Measurements from ENCODE around the gene TINAG. TPM values are rescaled to one million over a fixed set of nuclear protein-coding genes. Genes with fewer than 3 reads are reported as not detected.
"Not testable (repeated sequence)": the region's sequence is repeated elsewhere in the genome, so short reads cannot be mapped to it uniquely, and the experiment has no call there.

The TINAG gene
- total RNA-seq, 2 experiments from 2014 or later = not detected

DNA sequence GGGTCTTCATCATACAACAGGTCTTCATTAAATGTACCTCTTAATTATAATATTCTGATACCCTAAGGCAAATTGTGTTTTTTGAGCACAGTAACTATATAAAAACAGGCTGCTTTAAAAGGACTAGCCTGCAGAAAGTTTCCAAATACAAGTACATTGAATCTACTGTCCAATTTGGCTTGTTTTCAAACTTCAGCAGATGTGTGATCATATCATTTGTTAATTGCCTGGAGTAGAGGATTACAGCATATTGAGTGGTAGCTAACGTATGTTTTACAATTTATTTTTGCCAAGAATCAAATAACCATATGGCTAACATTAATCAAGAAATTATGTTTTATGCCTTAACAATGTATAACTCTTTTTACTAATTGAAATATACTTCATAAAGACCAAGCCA lies 12.6 kb downstream of the TINAG start:
- ATAC-seq (no peak), DNase-seq (no peak)
- H3K4me3 Mint-ChIP-seq = no peak overlapping the region
- no peaks in the 10 kb centered on the region for H3K27me3 Mint-ChIP-seq
- no peaks in the 10 kb centered on the region for H3K36me3 Mint-ChIP-seq (ENCODE audit: low read depth)
- intact Hi-C loops (cut with micrococcal nuclease) = no loop called here
- ChIA-PET POLR2A (no interaction called here), CTCF (no interaction called here)
- H3K4me1 Mint-ChIP-seq (ENCODE audit: low read depth) = no peaks in the 10 kb centered on the region
- no peak overlapping the region for H3K27ac Mint-ChIP-seq
- H3K9me3 Mint-ChIP-seq = peaks cover 2% of the 10 kb centered on the region
- TF ChIP-seq, protein P1, sequence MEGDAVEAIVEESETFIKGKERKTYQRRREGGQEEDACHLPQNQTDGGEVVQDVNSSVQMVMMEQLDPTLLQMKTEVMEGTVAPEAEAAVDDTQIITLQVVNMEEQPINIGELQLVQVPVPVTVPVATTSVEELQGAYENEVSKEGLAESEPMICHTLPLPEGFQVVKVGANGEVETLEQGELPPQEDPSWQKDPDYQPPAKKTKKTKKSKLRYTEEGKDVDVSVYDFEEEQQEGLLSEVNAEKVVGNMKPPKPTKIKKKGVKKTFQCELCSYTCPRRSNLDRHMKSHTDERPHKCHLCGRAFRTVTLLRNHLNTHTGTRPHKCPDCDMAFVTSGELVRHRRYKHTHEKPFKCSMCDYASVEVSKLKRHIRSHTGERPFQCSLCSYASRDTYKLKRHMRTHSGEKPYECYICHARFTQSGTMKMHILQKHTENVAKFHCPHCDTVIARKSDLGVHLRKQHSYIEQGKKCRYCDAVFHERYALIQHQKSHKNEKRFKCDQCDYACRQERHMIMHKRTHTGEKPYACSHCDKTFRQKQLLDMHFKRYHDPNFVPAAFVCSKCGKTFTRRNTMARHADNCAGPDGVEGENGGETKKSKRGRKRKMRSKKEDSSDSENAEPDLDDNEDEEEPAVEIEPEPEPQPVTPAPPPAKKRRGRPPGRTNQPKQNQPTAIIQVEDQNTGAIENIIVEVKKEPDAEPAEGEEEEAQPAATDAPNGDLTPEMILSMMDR (IDR thresholded peaks at IDR 0.05) = no peak

DNA sequence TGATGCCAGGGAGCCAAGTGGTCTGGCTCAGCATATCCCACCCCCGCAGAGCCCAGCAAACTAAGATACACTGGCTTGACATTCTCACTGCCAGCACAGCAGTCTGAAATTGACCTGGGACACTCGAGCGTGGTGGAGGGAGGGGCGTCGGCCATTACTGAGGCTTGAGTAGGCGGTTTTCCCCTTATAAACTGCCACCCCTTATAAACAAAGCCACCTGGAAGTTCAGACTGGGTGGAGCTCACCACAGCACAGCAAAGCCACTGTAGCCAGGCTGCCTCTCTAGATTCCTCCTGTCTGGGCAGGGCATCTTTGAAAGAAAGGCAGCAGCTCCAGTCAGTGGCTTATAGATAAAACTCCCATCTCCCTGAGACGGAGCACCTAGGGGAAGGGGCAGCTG lies 19.4 kb downstream of the TINAG start:
- intact Hi-C loops (cut with micrococcal nuclease) = no loop called here
- POLR2A ChIA-PET = no interaction called here
- TF ChIP-seq, protein P1 (IDR thresholded peaks at IDR 0.05) = no peak
- Mint-ChIP-seq H3K4me1 (ENCODE audit: low read depth) (no peaks in the 10 kb centered on the region), H3K9me3 (peaks cover 18% of the 10 kb centered on the region), H3K36me3 (ENCODE audit: low read depth) (no peaks in the 10 kb centered on the region), H3K27ac (no peak overlapping the region), H3K4me3 (no peak overlapping the region), H3K27me3 (no peaks in the 10 kb centered on the region)
- CTCF ChIA-PET = no interaction called here
- ATAC-seq (no peak), DNase-seq (no peak)

DNA sequence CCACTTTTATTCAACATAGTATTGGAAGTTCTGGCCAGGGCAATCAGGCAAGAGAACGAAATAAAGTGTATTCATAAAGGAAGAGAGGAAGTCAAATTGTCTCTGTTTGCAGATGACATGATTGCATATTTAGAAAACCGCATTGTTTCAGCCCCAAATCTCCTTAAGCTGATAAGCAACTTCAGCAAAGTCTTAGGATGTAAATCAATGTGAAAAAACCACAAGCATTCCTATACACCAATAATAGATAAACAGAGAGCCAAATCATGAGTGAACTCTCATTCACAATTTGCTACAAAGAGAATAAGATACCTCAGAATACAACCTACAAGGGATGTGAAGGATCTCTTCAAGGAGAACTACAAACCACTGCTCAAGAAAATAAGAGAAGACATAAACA lies 23.3 kb downstream of the TINAG start:
- H3K36me3 Mint-ChIP-seq (ENCODE audit: low read depth); POLR2A ChIA-PET; intact Hi-C loops (cut with micrococcal nuclease); H3K27me3 Mint-ChIP-seq; H3K27ac Mint-ChIP-seq; ATAC-seq; H3K4me1 Mint-ChIP-seq (ENCODE audit: low read depth); CTCF ChIA-PET; DNase-seq; H3K4me3 Mint-ChIP-seq: not testable (repeated sequence)
- peaks cover 23% of the 10 kb centered on the region for H3K9me3 Mint-ChIP-seq

DNA sequence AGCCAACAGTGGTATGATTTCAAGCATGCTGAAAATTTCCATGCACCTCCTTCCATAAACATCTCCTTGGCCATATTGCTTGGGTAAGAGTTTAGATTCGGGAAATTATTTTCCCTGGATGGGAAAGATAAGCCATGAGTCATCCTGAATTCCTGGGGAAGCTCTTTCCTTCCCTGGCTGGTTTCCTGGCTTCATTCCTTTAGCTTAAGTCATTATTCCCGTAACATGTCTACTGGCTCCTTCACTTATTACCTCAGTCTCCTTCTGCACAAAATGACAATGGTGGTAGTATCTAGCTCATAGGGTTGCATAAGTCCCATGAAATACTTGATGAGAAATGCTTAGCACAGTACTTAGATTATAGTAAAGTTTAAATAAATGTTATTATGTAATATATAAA lies 27.6 kb downstream of the TINAG start:
- no peaks in the 10 kb centered on the region for H3K36me3 Mint-ChIP-seq (ENCODE audit: low read depth)
- CTCF ChIA-PET = no interaction called here
- H3K9me3 Mint-ChIP-seq = peaks cover 11% of the 10 kb centered on the region
- no peaks in the 10 kb centered on the region for H3K4me1 Mint-ChIP-seq (ENCODE audit: low read depth)
- DNase-seq = no peak
- ATAC-seq = no peak
- H3K4me3 Mint-ChIP-seq = no peak overlapping the region
- TF ChIP-seq, protein P1 (IDR thresholded peaks at IDR 0.05) = no peak
- intact Hi-C loops (cut with micrococcal nuclease) = no loop called here
- H3K27me3 Mint-ChIP-seq = no peaks in the 10 kb centered on the region
- POLR2A ChIA-PET = no interaction called here
- no peak overlapping the region for H3K27ac Mint-ChIP-seq

DNA sequence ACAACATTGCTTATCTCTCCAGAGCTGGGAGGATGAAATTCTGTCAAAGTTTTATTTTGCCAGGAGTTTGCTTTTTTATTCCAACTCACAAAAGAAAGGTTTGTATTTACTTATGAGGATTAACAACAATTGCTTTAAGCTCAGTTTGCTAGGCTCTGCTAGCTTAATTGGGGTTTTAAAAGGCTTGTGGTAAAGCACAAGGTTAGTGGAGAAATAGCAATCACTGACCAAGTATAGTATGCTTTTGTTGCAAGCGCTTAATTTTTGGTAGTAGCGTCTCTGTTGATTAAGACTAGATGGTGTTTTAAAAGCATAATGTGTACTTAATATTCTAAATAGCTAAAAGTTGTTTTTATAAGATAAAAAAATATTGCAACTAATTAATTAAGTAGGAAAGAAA lies 45.7 kb downstream of the TINAG start:
- no peak overlapping the region for H3K27ac Mint-ChIP-seq
- DNase-seq = no peak
- TF ChIP-seq, protein P1 (IDR thresholded peaks at IDR 0.05) = no peak
- CTCF ChIA-PET = no interaction called here
- H3K4me3 Mint-ChIP-seq = no peak overlapping the region
- ATAC-seq = no peak
- no peaks in the 10 kb centered on the region for H3K27me3 Mint-ChIP-seq
- H3K36me3 Mint-ChIP-seq (ENCODE audit: low read depth) = no peaks in the 10 kb centered on the region
- POLR2A ChIA-PET = no interaction called here
- peaks cover 4% of the 10 kb centered on the region for H3K9me3 Mint-ChIP-seq
- H3K4me1 Mint-ChIP-seq (ENCODE audit: low read depth) = no peaks in the 10 kb centered on the region
- intact Hi-C loops (cut with micrococcal nuclease) = no loop called here

DNA sequence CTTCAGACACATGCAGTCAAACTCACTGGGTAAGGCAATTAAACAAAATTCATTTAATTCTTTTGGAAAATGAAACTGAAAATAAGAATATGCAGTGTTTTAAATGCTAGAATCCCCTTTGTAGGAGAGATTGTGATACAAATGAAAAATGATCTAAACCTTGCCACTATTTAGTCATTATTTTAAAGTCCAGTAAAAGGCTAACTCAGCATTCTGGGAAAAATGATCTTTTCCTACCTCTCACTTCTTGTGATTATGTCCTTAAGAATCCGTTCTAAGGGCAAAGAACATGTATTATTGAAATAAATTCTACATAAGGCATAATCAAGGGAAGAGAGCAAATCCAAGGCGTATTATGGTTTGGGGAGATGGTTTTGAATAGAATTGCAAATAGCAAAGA lies 46.4 kb downstream of the TINAG start:
- TF ChIP-seq, protein P1 (IDR thresholded peaks at IDR 0.05) = no peak

More for the DNA sequence above, 46.4 kb downstream of the TINAG start:
- no peaks in the 10 kb centered on the region for H3K27me3 Mint-ChIP-seq
- H3K36me3 Mint-ChIP-seq (ENCODE audit: low read depth) = no peaks in the 10 kb centered on the region
- intact Hi-C loops (cut with micrococcal nuclease) = no loop called here
- ChIA-PET CTCF (no interaction called here), POLR2A (no interaction called here)
- DNase-seq (no peak), ATAC-seq (no peak)
- H3K4me3 Mint-ChIP-seq = no peak overlapping the region
- no peak overlapping the region for H3K27ac Mint-ChIP-seq
- H3K4me1 Mint-ChIP-seq (ENCODE audit: low read depth) = no peaks in the 10 kb centered on the region
- peaks cover 4% of the 10 kb centered on the region for H3K9me3 Mint-ChIP-seq

All from activated CD8-positive, alpha-beta T cell treated with anti-CD3 and anti-CD28 coated beads for 36 hours (primary cell).